Measurements from ENCODE around the gene L3MBTL4.

GRCh38 chr18:5944448-5944847, 470.3 kb downstream of the L3MBTL4 start:
- TF ChIP-seq, protein P1, sequence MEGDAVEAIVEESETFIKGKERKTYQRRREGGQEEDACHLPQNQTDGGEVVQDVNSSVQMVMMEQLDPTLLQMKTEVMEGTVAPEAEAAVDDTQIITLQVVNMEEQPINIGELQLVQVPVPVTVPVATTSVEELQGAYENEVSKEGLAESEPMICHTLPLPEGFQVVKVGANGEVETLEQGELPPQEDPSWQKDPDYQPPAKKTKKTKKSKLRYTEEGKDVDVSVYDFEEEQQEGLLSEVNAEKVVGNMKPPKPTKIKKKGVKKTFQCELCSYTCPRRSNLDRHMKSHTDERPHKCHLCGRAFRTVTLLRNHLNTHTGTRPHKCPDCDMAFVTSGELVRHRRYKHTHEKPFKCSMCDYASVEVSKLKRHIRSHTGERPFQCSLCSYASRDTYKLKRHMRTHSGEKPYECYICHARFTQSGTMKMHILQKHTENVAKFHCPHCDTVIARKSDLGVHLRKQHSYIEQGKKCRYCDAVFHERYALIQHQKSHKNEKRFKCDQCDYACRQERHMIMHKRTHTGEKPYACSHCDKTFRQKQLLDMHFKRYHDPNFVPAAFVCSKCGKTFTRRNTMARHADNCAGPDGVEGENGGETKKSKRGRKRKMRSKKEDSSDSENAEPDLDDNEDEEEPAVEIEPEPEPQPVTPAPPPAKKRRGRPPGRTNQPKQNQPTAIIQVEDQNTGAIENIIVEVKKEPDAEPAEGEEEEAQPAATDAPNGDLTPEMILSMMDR (IDR thresholded peaks at IDR 0.05): no peak
- TF ChIP-seq POLR2A (IDR thresholded peaks at IDR 0.05): no peak

Measured in body of pancreas (tissue), 4 donors.